GM18870 (cell line): ENCODE measurements around the gene B3GNT9.

ENCODE experiments used
- ATAC-seq: cut with Tn5 transposase; IDR thresholded peaks from one replicate; pipeline ENCODE4 v1.9.1; 2021; ENCODE audit warnings: moderate library complexity; ENCODE audit not compliant: unreplicated experiment

B3GNT9 gene, protein sequence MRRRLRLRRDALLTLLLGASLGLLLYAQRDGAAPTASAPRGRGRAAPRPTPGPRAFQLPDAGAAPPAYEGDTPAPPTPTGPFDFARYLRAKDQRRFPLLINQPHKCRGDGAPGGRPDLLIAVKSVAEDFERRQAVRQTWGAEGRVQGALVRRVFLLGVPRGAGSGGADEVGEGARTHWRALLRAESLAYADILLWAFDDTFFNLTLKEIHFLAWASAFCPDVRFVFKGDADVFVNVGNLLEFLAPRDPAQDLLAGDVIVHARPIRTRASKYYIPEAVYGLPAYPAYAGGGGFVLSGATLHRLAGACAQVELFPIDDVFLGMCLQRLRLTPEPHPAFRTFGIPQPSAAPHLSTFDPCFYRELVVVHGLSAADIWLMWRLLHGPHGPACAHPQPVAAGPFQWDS

DNA sequence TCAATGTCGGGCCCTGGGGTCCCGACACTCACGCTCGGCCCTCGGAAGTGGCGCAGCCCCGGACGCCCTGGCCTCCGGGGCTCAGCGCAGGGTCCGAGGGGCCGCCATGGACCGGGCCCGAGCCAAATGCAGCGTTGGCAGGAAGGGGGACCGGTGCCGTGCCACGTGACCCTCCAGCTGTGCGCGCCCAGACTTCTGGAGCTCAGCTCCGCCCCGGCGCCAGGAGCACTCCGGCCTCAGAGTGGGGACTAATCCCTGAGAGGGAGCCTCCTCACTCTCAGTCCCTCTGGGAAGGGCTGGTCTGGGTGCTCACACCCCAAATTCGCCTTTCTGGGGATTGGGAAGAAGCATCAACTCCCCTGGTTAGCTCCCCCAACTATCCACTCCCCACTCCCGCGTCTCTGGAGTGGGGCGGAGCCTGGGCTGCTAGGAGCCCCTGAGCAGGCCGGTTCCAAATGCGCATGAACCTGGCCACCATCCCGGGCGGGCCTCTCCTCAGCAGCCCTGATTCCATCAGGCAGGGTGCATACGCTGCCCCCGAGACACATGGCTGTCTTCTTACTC, at the start of gene B3GNT9:
Gene B3GNT9 (minus strand): TSS at position 166 of the 564 bp plus-strand sequence. CDS start 513 bp downstream, outside the sequence.
- ATAC-seq, result peak; percentile 40

DNA sequence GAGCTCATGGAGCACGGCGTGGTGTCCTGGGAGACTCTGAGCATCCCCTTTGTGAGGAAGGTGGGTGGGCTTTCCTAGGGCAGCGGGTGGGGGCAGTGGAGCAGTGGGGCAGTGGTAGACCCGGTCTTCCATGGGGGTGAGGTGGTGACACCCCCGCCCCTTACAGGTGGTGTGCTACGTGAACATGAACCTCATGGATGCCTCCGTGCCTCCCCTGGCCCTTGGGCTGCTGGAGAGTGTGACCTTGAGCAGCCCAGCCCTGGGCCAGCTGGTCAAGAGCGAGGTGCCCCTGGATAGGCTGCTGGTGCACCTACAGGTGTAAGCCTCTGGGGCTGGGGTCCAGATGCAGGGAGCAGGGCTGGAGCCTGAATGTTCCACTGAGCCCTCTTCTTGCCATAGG, 49.7 kb upstream of the B3GNT9 start:
- no peak for ATAC-seq

DNA sequence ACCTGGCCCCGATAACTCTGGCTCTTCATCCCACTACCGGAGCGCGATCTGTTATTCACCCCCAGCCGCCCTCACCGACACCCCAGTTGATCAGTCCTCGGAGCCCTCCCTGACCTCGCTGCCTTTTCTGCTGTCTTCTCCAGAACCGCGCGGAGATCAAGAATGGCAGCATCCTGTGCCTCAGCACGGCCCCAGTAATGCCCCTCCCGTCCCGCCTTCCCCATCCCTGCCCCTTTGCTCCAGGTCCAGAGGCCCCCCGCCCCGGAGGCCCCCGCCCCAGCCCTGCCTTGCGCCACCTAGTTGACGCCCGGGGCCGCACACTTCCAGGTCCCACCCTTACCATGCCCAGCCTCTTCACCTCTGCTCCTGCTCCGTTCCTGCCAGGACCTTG, 49.0 kb upstream of the B3GNT9 start:
- ATAC-seq, result no peak

DNA sequence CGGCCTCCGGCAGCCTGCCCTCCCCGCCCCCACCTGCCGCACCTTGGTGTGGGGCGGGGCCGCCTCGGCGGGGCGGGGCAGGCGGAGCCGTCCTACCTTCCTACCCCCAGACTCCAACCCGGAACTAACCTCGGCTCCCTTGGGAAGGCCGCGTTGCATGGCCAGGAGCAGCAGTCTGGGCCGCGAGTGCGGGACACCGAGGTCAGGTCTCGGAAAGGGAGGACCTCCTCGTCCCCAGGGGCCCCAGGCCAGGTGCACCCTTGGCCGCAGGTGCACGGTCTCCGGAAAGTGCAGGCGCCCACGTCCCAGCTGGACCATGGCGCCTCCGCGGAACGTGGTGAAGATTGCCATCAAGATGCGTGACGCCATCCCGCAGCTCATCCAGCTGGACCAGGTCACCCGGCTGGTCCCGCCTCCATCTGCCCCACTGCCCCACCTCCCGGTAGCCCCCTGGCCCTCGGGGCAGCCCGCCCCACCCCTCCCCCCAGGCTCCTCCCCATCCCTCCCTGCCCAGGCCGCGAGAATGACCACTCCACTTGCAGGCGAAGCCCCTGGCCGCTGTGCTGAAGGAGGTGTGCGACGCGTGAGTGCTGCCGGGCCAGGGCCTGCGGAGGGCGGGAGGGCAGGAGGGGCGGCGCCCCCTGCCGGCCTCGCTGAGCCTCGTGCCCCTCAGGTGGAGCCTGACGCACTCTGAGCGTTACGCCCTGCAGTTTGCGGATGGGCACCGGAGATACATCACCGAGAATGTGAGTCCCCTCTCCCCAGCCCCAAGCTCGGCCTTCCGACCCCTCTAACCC, 48.4 kb upstream of the B3GNT9 start, which contains the start of gene ELMO3:
Gene ELMO3 (plus strand): TSS at position 121 of the 797 bp plus-strand sequence. CDS start 196 bp downstream, at position 317.
- ATAC-seq, result no peak

GRCh38 chr16:67198238-67198734, 47.5 kb upstream of the B3GNT9 start:
- no peak for ATAC-seq

- ATAC-seq, result no peak
Observed at GRCh38 chr16:67197704-67198103, 46.9 kb upstream of the B3GNT9 start.

DNA sequence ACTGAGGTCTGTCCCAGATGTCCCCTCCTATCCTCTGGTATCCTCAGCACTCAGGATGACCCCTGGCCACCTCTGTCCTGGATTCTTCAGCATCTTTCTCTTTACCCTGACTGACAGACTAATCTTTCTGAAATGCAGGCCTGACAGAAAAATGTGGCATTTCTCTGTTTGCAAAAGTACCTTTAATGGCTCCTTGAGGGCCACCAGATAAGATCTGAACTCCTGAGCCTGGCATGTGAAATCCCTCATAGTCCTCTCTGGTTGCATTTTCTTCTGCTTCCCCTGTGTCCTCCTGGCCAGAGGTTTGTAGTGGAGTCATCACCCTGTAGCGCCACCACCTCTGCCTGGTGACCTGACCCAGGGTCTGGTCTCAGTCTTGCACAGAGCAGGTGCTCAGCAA, 46.1 kb upstream of the B3GNT9 start:
- ATAC-seq, result no peak

GRCh38 chr16:67195676-67196075, 44.9 kb upstream of the B3GNT9 start:
- ATAC-seq, result no peak

GRCh38 chr16:67194260-67194659, 43.5 kb upstream of the B3GNT9 start:
- no peak for ATAC-seq

- no peak for ATAC-seq
Observed at GRCh38 chr16:67193536-67193935, 42.7 kb upstream of the B3GNT9 start.

DNA sequence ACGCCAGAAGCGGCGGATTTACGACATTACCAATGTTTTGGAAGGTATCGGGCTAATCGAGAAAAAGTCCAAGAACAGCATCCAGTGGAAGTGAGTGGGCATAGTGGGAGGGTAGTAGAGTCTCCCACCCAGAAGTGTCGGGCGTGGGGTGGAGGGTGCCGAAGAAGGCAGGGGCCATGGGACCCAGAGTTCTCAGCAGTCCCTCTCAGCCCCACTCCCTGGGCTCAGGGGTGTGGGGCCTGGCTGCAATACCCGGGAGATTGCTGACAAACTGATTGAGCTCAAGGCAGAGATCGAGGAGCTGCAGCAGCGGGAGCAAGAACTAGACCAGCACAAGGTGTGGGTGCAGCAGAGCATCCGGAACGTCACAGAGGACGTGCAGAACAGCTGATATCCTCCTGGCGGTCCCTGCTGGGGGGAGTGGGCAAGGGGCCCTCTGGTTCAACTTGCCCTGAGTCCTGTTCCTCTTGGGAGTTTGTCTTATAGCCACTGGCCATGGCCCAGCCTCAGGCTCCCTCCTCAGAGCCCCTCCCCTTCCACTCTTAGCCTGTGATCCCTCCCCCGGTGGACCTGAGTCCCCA, 42.1 kb upstream of the B3GNT9 start:
- ATAC-seq, result no peak

DNA sequence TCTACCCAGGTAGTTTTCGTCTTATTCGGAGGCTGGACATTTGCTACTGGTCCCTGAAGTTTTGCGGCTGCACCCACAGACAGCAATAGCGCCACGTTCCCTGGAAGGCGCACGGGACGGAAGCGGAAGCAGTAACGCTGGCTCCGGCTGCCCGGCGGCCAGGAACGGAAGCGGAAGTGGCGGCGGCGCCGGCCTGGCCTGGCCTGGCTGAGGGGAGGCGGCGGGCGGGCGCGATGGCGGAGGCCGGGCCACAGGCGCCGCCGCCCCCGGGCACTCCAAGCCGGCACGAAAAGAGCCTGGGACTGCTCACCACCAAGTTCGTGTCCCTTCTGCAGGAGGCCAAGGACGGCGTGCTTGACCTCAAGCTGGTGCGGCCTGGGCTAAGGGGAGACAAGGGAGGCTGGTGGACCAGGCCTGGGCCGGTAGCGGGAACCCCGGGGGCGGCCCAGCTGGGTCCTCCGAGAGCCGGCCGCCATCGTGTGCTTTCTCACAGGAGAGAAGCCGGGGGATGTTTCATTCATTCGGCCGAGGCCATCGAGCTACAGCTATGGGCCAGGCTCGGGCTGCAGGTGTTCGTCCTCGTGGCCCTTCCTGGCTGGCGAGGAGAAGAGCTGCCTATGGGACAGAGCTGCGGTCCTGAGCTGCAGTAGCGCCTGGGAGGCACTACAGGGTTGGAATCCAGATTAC, 41.3 kb upstream of the B3GNT9 start, which contains the start of gene E2F4:
Gene E2F4 (plus strand): TSS at position 161 of the 687 bp plus-strand sequence. CDS start 73 bp downstream, at position 234.
- peak; percentile 54 for ATAC-seq

- no peak for ATAC-seq
Observed at GRCh38 chr16:67191411-67191994, 40.7 kb upstream of the B3GNT9 start.

GRCh38 chr16:67190448-67191399, 39.9 kb upstream of the B3GNT9 start:
- no peak for ATAC-seq

GRCh38 chr16:67190041-67190440, 39.2 kb upstream of the B3GNT9 start, which contains the start of gene EXOC3L1:
Gene EXOC3L1 (minus strand): TSS chr16:67190136. CDS start chr16:67189676, 460 bp downstream.
- ATAC-seq, result no peak

- ATAC-seq, result no peak
Observed at GRCh38 chr16:67188798-67189197, 38.0 kb upstream of the B3GNT9 start.

GRCh38 chr16:67188323-67188722, 37.5 kb upstream of the B3GNT9 start:
- no peak for ATAC-seq

DNA sequence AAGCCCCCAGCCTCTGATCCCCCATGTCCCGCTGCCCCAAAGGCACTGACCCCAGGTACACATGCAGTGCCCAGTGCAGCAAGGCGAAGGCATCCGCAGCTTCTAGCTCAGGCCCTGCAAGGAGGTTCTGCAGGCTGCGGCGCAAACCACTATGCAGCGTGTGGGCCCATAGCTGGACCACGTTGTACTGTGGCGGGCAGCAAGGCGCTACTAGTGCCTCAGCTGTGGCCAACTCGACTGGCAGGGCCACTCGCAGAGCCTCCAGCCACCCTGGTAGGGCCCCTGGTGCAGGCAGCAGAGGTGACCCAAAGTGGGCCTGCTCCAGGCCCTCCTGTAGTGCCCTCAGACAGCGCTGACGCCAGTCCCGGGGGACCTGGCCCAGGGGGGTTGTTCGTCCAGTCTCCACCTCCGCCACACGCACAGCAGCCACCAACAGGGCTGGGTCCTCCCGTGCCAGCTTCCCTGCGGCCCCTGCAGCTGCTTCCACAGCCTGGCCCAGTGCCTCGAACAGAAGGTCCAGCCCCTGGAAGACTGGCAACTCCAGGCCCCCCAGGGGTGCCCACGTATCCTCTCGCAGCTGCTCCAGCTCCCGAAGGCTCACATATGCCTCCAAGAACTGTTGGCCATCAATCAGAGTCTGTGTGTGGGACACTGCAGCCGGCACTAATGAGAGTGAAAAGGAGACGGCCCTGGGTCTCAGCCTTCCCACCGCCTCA, 36.5 kb upstream of the B3GNT9 start:
- no peak for ATAC-seq
